Measurements from ENCODE around the gene DNAI1. TPM values are rescaled to one million over a fixed set of nuclear protein-coding genes. Genes with fewer than 3 reads are reported as not detected.
A peak's percentile ranks its signal among the peaks of the same experiment; 100 is the strongest.

DNAI1 gene
- total RNA-seq, 1 experiment from 2014 or later, result 2.2 TPM

- DNase-seq (ENCODE audit: low read depth, low spot score), result no peak
- TF ChIP-seq SIN3A (IDR thresholded peaks at IDR 0.05; ENCODE audit: borderline replicate concordance, insufficient read depth, low read depth, low read length) (no peak), REST (IDR thresholded peaks at IDR 0.05; ENCODE audit: insufficient read depth in 1 of 2, low read depth in 2 of 2, low read length in 1 of 2) (no peak), POLR2AphosphoS5 (IDR thresholded peaks at IDR 0.05; ENCODE audit: low read depth, low read length) (no peak; the same call in 1 of the 2 replicates), CTCF (IDR thresholded peaks at IDR 0.05) (no peak), TCF7L2 (IDR thresholded peaks at IDR 0.05; ENCODE audit: low read depth, low read length) (no peak)
- H3K4me3 ChIP-seq (ENCODE audit: low read depth in 2 of 2, low read length in 2 of 2), result peak within 1 kb of the TSS; percentile 51 to 62
- POLR2A ChIA-PET, result interaction anchor here (0.7 kb wide), 1 partner anchor 475 kb away, joined by 3 read pairs; no protein-coding TSS in a partner anchor
- H3K36me3 ChIP-seq (ENCODE audit: control insufficient read depth, insufficient read depth, low read length), result no peaks in the 10 kb centered on the region
- CTCF ChIA-PET, result interaction anchor here (0.8 to 1.5 kb wide), 2 partner anchors 25 to 119 kb away, joined by 3 read pairs; no protein-coding TSS in a partner anchor
- ATAC-seq, result peak; percentile 97
- H3K27ac ChIP-seq (ENCODE audit: low read length), result peak within 1 kb of the TSS; percentile 73
- in situ Hi-C loops (cut with HindIII; ENCODE audit: low pct_unique_long_range_greater_than_20kb, low sequenced_read_pairs) (no loop called here), intact Hi-C loops (cut with micrococcal nuclease; ENCODE audit: unreplicated experiment) (no loop called here)
- H3K4me1 ChIP-seq (ENCODE audit: control insufficient read depth, insufficient read depth, low read length), result peaks cover 4% of the 10 kb centered on the region; the same call in 1 of the 2 replicates
- H3K9me3 ChIP-seq (ENCODE audit: control insufficient read depth, insufficient read depth, low read depth, low read length), result no peaks in the 10 kb centered on the region
- H3K27me3 ChIP-seq (ENCODE audit: control insufficient read depth, insufficient read depth, low read length), result peaks cover 2% of the 10 kb centered on the region
- no TSS peak for BruUV-seq (replicated peaks)
These were observed 64.6 kb downstream of the DNAI1 start, which contains the start of gene ENHO for GRCh38 chr9:34522971-34523797. Gene ENHO, minus strand, starts transcription at chr9:34522990. Its CDS starts 1,295 bp downstream, at chr9:34521695.

- CTCF ChIA-PET, result no interaction called here
- POLR2A ChIA-PET, result interaction anchor here (0.5 kb wide), 1 partner anchor 211 kb away, joined by 8 read pairs; no protein-coding TSS in a partner anchor
- ATAC-seq, result no peak
- Histone ChIP-seq H3K27ac (ENCODE audit: low read length) (no peak overlapping the region), H3K4me1 (ENCODE audit: control insufficient read depth, insufficient read depth, low read length) (peaks cover 4% of the 10 kb centered on the region; the same call in 1 of the 2 replicates), H3K9me3 (ENCODE audit: control insufficient read depth, insufficient read depth, low read depth, low read length) (no peaks in the 10 kb centered on the region), H3K4me3 (ENCODE audit: low read depth in 2 of 2, low read length in 2 of 2) (no peak overlapping the region), H3K27me3 (ENCODE audit: control insufficient read depth, insufficient read depth, low read length) (peaks cover 2% of the 10 kb centered on the region), H3K36me3 (ENCODE audit: control insufficient read depth, insufficient read depth, low read length) (no peaks in the 10 kb centered on the region)
- in situ Hi-C loops (cut with HindIII; ENCODE audit: low pct_unique_long_range_greater_than_20kb, low sequenced_read_pairs) (no loop called here), intact Hi-C loops (cut with micrococcal nuclease; ENCODE audit: unreplicated experiment) (no loop called here)
- TF ChIP-seq TCF7L2 (IDR thresholded peaks at IDR 0.05; ENCODE audit: low read depth, low read length) (no peak), SIN3A (IDR thresholded peaks at IDR 0.05; ENCODE audit: borderline replicate concordance, insufficient read depth, low read depth, low read length) (no peak), REST (IDR thresholded peaks at IDR 0.05; ENCODE audit: insufficient read depth in 1 of 2, low read depth in 2 of 2, low read length in 1 of 2) (no peak)
- DNase-seq (ENCODE audit: low read depth, low spot score), result no peak
- no TSS peak for BruUV-seq (replicated peaks)
These were observed 65.7 kb downstream of the DNAI1 start for GRCh38 chr9:34524349-34524748.
